VCaP (cell line): ENCODE results near the gene ADI1.

Experiments
- H3K27ac ChIP-seq: fragments of 450-650 bp; 2 replicates; pipeline ENCODE4 v1.5.1; 2017
- TF ChIP-seq, protein P1 (sequence below): fragments of 450-650 bp; conservative IDR thresholded peaks from 2 replicates; pipeline ENCODE4 v1.5.1; 2017; ENCODE audit warnings: mild to moderate bottlenecking, moderate library complexity

The ADI1 gene

DNA sequence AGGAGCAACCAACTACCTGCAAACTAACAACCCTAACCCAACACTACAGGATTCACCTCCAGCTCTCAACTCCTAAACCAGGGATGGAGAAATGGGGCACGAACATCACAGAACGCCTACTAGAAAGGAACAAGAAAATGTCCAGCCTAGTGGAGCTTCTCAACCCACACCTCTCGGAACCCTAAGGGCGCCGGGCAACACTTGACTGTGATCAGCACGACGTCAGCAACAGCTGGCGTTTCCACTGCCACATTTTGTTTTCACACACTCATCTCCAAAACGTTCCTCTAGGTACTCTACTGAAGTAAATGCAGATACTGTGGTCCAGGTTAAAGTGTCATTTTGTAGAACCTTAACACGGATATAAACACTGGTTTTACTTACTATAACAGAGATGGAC lies 34.6 kb upstream of the ADI1 start:
- H3K27ac ChIP-seq, result no peak overlapping the region
- TF ChIP-seq, protein P1, sequence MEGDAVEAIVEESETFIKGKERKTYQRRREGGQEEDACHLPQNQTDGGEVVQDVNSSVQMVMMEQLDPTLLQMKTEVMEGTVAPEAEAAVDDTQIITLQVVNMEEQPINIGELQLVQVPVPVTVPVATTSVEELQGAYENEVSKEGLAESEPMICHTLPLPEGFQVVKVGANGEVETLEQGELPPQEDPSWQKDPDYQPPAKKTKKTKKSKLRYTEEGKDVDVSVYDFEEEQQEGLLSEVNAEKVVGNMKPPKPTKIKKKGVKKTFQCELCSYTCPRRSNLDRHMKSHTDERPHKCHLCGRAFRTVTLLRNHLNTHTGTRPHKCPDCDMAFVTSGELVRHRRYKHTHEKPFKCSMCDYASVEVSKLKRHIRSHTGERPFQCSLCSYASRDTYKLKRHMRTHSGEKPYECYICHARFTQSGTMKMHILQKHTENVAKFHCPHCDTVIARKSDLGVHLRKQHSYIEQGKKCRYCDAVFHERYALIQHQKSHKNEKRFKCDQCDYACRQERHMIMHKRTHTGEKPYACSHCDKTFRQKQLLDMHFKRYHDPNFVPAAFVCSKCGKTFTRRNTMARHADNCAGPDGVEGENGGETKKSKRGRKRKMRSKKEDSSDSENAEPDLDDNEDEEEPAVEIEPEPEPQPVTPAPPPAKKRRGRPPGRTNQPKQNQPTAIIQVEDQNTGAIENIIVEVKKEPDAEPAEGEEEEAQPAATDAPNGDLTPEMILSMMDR, result no peak

GRCh38 chr2:3547915-3548314 lies 28.6 kb upstream of the ADI1 start:
- TF ChIP-seq, protein P1, result no peak
- peak overlapping the region; percentile 83 for H3K27ac ChIP-seq

GRCh38 chr2:3545788-3546478 lies 26.6 kb upstream of the ADI1 start:
- TF ChIP-seq, protein P1, result no peak

GRCh38 chr2:3543023-3543683 lies 23.8 kb upstream of the ADI1 start:
- TF ChIP-seq, protein P1, result no peak
- H3K27ac ChIP-seq, result peak overlapping the region; percentile 83; the same call in 1 of the 2 replicates

More at GRCh38 chr2:3545788-3546478, 26.6 kb upstream of the ADI1 start:
- peak overlapping the region; percentile 83 for H3K27ac ChIP-seq

- TF ChIP-seq, protein P1, result no peak
- no peak overlapping the region for H3K27ac ChIP-seq
These were observed 22.8 kb upstream of the ADI1 start for GRCh38 chr2:3542107-3542506.

DNA sequence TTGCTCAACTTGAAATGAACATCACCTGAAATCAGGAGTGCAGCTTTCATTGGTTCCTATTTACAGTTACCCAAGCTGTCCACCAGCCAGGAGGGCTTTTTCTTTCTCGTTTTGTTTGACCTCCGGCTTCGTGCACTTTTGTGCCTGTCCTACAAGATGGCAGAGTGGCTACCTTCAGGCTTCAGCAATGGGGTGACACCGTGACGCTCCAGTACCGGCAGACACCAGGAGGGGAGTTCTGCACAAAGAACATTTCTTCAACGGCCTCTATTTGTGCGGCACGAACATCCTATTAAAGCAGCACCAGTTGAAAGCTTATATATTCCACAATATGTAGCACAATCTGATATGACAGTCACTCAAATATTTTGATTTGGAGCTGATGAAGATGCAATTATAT lies 20.5 kb upstream of the ADI1 start:
- H3K27ac ChIP-seq, result no peak overlapping the region
- TF ChIP-seq, protein P1, result no peak

DNA sequence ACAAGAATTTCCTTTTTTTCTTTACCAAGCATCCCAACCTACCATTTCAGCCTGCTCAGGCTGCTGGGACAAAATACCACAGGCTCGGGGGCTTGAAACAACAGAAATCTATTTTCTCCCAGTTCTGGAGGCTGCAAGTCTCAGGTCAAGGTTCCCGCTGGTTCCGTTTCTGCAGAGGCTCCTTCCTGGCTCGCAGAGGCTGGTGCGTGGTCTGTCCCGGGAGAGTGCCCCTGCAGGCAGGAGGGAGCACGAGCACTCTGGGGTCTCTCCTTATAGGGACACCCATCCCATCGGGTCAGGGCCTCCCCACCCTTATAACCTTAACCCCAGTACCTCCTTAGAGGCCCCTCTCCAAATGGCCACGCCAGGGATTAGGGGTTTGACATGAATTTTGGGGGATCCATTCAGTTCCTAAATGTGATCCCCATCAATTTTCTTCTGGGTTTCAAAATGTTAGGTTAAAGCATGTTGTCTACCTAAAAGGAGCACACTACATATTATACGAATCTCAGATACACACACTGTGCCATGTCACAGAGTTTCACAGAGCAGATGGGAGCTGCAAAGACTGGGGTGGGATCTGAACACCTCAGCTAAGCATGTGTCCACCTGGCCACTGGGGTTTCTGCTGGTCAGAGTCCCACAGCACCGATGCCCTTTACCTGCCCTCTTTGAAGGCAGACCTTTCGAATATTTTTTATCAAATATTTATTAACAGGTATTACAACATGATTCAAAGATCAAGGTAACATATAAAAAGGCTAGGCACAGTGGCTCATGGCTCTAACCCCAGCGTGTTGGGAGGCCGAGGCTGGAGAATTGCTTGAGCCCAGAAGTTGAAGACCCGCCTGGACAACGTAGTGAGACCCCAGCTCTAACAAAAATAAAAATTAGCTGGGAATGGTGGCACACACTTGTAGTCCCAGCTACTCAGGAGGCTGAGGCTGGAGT lies 17.6 kb upstream of the ADI1 start:
- TF ChIP-seq, protein P1, result no peak
- no peak overlapping the region for H3K27ac ChIP-seq
